Fibroblast of villous mesenchyme (primary cell): ENCODE measurements around the gene NRXN3. TPM values are rescaled to one million over a fixed set of nuclear protein-coding genes. Genes with fewer than 3 reads are reported as not detected.

Experiments
- DNase-seq: peaks from one replicate; pipeline ENCODE4 v3.0.0-alpha.2; 2010; ENCODE audit warnings: low read depth
- H3K4me3 ChIP-seq: 2 replicates; pipeline ENCODE4 v1.5.1; 2011; ENCODE audit warnings: low read depth, mild to moderate bottlenecking, low read length
- total RNA-seq: library from RNA; depleted of rRNA; stranded (reverse); fragments of >200 nt; gene quantifications from 2 replicates; pipeline ENCODE4 v1.2.3, GENCODE V29; 2012
- TF ChIP-seq, protein P1 (sequence below): IDR thresholded peaks from 2 replicates; pipeline ENCODE4 v1.5.1; 2012; ENCODE audit warnings: low read depth, mild to moderate bottlenecking, low read length; ENCODE audit not compliant: insufficient read depth

Gene NRXN3
- total RNA-seq, 1 donor = 7.3 TPM

DNA sequence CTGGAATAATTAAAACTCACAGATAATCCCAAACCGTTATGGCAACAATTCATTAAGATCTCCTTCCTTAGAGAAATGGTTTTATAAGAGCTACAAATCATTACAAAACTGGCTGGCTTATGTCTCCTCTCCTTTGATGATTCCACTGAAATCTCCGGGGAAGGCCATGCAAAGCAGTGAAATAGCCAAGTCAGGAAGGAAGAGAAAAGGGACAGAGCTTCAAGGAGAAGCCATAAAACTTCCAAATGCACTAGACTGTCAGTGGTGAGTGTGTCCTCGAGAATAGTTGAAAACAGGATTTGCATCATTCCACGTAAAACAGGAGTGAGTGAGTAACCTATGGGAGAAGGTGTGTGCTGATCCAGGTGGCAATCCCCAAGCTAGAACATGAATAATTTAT is 1711.1 kb downstream of the NRXN3 start:
- TF ChIP-seq, protein P1, sequence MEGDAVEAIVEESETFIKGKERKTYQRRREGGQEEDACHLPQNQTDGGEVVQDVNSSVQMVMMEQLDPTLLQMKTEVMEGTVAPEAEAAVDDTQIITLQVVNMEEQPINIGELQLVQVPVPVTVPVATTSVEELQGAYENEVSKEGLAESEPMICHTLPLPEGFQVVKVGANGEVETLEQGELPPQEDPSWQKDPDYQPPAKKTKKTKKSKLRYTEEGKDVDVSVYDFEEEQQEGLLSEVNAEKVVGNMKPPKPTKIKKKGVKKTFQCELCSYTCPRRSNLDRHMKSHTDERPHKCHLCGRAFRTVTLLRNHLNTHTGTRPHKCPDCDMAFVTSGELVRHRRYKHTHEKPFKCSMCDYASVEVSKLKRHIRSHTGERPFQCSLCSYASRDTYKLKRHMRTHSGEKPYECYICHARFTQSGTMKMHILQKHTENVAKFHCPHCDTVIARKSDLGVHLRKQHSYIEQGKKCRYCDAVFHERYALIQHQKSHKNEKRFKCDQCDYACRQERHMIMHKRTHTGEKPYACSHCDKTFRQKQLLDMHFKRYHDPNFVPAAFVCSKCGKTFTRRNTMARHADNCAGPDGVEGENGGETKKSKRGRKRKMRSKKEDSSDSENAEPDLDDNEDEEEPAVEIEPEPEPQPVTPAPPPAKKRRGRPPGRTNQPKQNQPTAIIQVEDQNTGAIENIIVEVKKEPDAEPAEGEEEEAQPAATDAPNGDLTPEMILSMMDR = no peak
- H3K4me3 ChIP-seq = no peak overlapping the region
- DNase-seq = no peak

DNA sequence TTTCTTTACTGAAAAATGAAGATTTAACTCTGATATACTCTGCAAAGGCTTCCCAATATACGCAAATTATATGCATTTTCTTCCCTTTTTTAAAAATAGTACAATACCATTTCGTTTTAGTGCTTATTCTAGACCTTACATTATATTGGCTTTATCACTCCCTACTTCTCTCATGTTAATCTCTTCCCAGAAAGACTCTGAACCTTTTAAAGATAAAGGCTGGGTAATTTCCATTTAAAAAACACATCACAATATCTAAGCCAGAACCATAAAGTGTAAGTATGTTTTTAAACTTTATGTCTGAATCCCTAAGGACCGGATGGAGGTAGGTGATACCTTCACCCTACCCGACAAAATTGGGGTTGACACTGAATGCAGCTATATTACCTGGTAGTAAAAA is 1720.4 kb downstream of the NRXN3 start:
- TF ChIP-seq, protein P1 = no peak
- no peak overlapping the region for H3K4me3 ChIP-seq
- no peak for DNase-seq

DNA sequence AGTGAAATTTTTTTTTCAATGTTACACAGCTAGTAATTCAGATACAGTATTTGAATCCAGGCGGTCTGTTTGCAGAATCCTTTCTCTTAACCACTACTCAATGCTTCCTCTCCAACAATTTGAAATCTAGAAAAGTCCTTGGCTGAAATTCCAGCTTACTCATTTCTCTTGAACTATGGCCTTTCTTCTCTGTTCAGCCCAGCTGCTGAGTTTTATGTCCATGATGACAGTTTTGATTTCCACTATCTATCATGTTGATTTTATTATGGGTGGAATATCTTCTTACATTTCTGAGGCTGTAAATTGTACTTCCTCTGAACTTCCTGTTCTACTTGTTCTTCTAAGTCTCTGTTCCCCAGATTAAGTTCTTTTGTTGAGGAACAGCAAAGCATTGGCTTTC is 1725.8 kb downstream of the NRXN3 start:
- TF ChIP-seq, protein P1 = no peak
- peak; percentile 46 for DNase-seq
- no peak overlapping the region for H3K4me3 ChIP-seq

DNA sequence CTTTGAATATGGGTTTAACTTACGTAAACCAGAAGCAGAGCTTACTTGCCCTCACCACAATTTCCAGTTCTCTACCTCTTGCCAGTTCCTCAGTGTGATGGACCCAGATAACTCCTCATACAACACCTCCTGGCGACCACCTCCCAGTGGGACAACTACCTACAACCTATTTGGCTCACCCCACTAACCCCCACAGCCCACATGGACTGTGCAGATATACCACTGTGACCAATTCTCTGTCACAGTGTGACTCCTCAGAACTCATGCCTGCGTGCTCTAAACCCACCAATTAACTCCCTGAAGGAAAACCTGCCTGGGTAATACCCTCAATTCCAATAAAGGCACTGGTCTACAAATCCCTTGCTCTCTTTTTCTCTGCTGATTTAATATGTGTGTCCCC is 1729.4 kb downstream of the NRXN3 start:
- TF ChIP-seq, protein P1 = no peak
- DNase-seq = no peak
- H3K4me3 ChIP-seq = no peak overlapping the region

DNA sequence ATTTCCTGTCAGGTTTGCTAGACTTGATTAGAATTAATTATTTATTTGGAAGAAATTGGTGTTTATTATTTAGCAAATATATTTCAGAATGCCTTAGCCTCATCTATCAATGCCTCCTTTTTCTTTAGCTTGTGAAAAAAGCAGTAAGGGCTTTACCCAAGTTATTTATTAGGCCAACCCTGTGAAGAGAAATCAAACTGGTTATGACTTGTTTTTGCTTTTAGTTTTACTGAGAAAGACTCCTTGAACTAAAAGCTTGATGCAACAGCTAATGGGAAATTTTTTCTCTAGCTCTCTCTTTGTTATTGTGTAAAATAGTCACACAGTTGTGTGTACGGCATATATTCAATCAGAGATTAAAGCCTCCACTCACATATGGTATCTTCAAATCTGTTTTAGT is 1734.3 kb downstream of the NRXN3 start:
- DNase-seq = no peak
- no peak overlapping the region for H3K4me3 ChIP-seq
- TF ChIP-seq, protein P1 = no peak

DNA sequence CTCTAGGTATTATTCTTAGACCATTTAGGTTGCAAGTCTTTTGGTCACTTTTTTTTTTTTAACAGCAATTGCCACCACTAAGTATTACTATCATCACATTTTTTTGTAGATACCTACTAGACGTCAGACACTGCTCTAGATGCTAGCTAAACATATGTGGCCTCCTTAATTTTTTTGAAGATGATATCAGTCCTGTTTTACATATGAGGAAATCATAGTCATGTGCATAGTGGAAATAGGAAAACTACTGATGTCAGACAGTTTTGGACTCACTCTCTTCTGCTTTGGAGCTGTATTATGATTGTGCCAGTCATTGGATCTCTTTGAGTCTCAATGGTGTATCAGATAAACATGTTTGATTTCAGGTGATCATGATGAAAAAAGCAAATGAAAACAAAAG is 1736.8 kb downstream of the NRXN3 start:
- no peak overlapping the region for H3K4me3 ChIP-seq
- TF ChIP-seq, protein P1 = no peak
- DNase-seq = no peak

DNA sequence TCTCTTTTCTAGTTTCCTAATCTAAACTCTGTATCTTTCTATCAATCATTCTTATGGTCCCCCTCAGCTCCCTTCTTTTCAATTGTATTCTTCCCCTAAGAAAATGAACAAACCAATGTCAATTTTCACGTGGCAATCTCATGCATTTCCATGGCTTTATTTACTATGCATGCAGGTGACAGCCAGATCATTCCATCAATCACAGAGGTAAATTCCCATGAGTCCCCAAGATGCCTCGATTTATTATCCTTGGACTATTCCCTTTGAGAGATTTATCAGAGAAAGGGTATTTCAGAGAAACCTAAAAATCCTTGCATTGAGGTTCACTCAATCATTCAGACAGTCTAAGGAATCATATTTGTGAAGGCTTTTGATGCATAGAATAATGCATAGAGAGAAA is 1739.9 kb downstream of the NRXN3 start:
- TF ChIP-seq, protein P1 = no peak
- no peak for DNase-seq
- no peak overlapping the region for H3K4me3 ChIP-seq
